HepG2 (cell line): Measurements from ENCODE around the gene CACNG7. TPM values are rescaled to one million over a fixed set of nuclear protein-coding genes. Genes with fewer than 3 reads are reported as not detected.
A peak's percentile ranks its signal among the peaks of the same experiment; 100 is the strongest.

ENCODE experiments used
- ARID4A ChIP-seq: sonication (generic); formaldehyde crosslinking; IDR thresholded peaks from 2 replicates; pipeline ENCODE4 v1.5.0; 2020; ENCODE audit warnings: mild to moderate bottlenecking, missing genetic modification reagents, borderline replicate concordance
- ARNT2 ChIP-seq: sonication (generic); formaldehyde crosslinking; IDR thresholded peaks from 2 replicates; pipeline ENCODE4 v1.8.0; 2022; ENCODE audit warnings: mild to moderate bottlenecking, low read depth, missing genetic modification reagents, moderate library complexity
- CBFB ChIP-seq: sonication (generic); formaldehyde crosslinking; IDR thresholded peaks from 2 replicates; pipeline ENCODE4 v1.4.0; 2020; ENCODE audit warnings: missing genetic modification reagents
- CHD4 ChIP-seq: fragments of 200-600 bp; sonication (generic); IDR thresholded peaks from 2 replicates; pipeline ENCODE4 v1.7.0; 2017; ENCODE audit warnings: mild to moderate bottlenecking, low read length, borderline replicate concordance
- EEA1 ChIP-seq: sonication (generic); formaldehyde crosslinking; IDR thresholded peaks from 2 replicates; pipeline ENCODE4 v1.5.1; 2020; ENCODE audit warnings: mild to moderate bottlenecking, missing genetic modification reagents, borderline replicate concordance
- FOXP4 ChIP-seq: sonication (generic); formaldehyde crosslinking; IDR thresholded peaks from 2 replicates; pipeline ENCODE4 v1.4.0; 2020; ENCODE audit warnings: missing genetic modification reagents
- GTF3A ChIP-seq: sonication (generic); formaldehyde crosslinking; conservative IDR thresholded peaks from 2 replicates; pipeline ENCODE4 v1.4.0; 2020; ENCODE audit warnings: mild to moderate bottlenecking, missing genetic modification reagents
- IRX3 ChIP-seq: sonication (generic); formaldehyde crosslinking; IDR thresholded peaks from 2 replicates; pipeline ENCODE4 v1.8.1; 2023; ENCODE audit warnings: mild to moderate bottlenecking, low read depth, missing genetic modification reagents, borderline replicate concordance
- KLF13 ChIP-seq: sonication (generic); formaldehyde crosslinking; IDR thresholded peaks from 2 replicates; pipeline ENCODE4 v1.4.0; 2020; ENCODE audit warnings: mild to moderate bottlenecking, missing genetic modification reagents
- MYPOP ChIP-seq: sonication (generic); formaldehyde crosslinking; IDR thresholded peaks from 2 replicates; pipeline ENCODE4 v1.8.1; 2023; ENCODE audit warnings: mild to moderate bottlenecking, moderate library complexity, missing genetic modification reagents
- NFATC3 ChIP-seq: sonication (generic); formaldehyde crosslinking; IDR thresholded peaks from 2 replicates; pipeline ENCODE4 v1.5.1; 2020; ENCODE audit warnings: mild to moderate bottlenecking, missing genetic modification reagents
- RXRA ChIP-seq: sonication (generic); formaldehyde crosslinking; IDR thresholded peaks from 2 replicates; pipeline ENCODE4 v1.5.1; 2020; ENCODE audit warnings: missing genetic modification reagents
- TBL1XR1 ChIP-seq: fragments of 150-350 bp; IDR thresholded peaks from 2 replicates; pipeline ENCODE4 v1.6.1; 2014; ENCODE audit warnings: borderline replicate concordance, low read length; ENCODE audit not compliant: partially characterized antibody
- TMF1 ChIP-seq: sonication (generic); formaldehyde crosslinking; IDR thresholded peaks from 2 replicates; pipeline ENCODE4 v1.8.1; 2022; ENCODE audit warnings: low read depth, missing genetic modification reagents
- ZBTB7A ChIP-seq: sonication (generic); formaldehyde crosslinking; IDR thresholded peaks from 2 replicates; pipeline ENCODE4 v1.8.0; 2022; ENCODE audit warnings: mild to moderate bottlenecking, missing genetic modification reagents
- ZMYM4 ChIP-seq: sonication (generic); formaldehyde crosslinking; IDR thresholded peaks from 2 replicates; pipeline ENCODE4 v1.8.1; 2023; ENCODE audit warnings: mild to moderate bottlenecking, missing genetic modification reagents
- ZNF766 ChIP-seq: sonication (generic); formaldehyde crosslinking; IDR thresholded peaks from 2 replicates; pipeline ENCODE4 v1.5.0; 2020; ENCODE audit warnings: missing genetic modification reagents, borderline replicate concordance
- ZNF773 ChIP-seq: sonication (generic); formaldehyde crosslinking; IDR thresholded peaks from 2 replicates; pipeline ENCODE4 v1.4.0; 2020; ENCODE audit warnings: missing genetic modification reagents, borderline replicate concordance
- polyA plus RNA-seq, 8 experiments: library from polyadenylated mRNA; depleted of rRNA in 3 of 8; stranded (reverse) in 7 of 8; unstranded in 1 of 8; fragments of >200 nt; fragmentation: Illumina TruSeq in 4 of 8; extraction: Trizol in 4 of 8; gene quantifications; 2 replicates each; pipeline versions ENCODE4 v1.2.1 to v1.2.3, GENCODE V29; 2011 to 2016; ENCODE audit warnings: low read depth in 4 of 8, missing spikeins in 1 of 8, mixed read lengths in 1 of 8; ENCODE audit not compliant: insufficient read depth in 1 of 8
- total RNA-seq, 5 experiments: library from RNA; depleted of rRNA; stranded (reverse); fragments of >200 nt; fragmentation: Illumina TruSeq; extraction: Trizol; gene quantifications; 2 replicates each; pipeline ENCODE4 v1.2.3, GENCODE V29; 2016; ENCODE audit warnings: low read depth in 1 of 5

CACNG7 gene
- total and polyA plus RNA-seq, 2 of the 13 experiments (the other 11 are each of a cell fraction or from before 2014, with no cell fraction given) = not detected

GRCh38 chr19:53865918-53866864 is 42.9 kb upstream of the CACNG7 start (continued):
- TF ChIP-seq MYPOP (CRISPR knock-in tag) (0 out of 2 replicates have a peak, but pooled peaks have one; percentile 9), CHD4 (0 out of 2 replicates have a peak, but pooled peaks have one; percentile 39), ZNF766 (CRISPR knock-in tag) (peak; percentile 24; the same call in 1 of the 2 replicates), TBL1XR1 (peak; percentile 44), IRX3 (CRISPR knock-in tag) (0 out of 2 replicates have a peak, but pooled peaks have one; percentile 25), ZBTB7A (CRISPR knock-in tag) (0 out of 2 replicates have a peak, but pooled peaks have one; percentile 27), ZNF773 (CRISPR knock-in tag) (no peak; the same call in 1 of the 2 replicates), NFATC3 (CRISPR knock-in tag) (no peak), GTF3A (CRISPR knock-in tag) (no peak), FOXP4 (peak; percentile 56; the same call in 1 of the 2 replicates), KLF13 (CRISPR knock-in tag) (no peak), EEA1 (CRISPR knock-in tag) (0 out of 2 replicates have a peak, but pooled peaks have one; percentile 49), TMF1 (no peak), RXRA (CRISPR knock-in tag) (peak; percentile 42; the same call in 1 of the 2 replicates), ARID4A (CRISPR knock-in tag) (peak; percentile 75), ZMYM4 (CRISPR knock-in tag) (peak; percentile 23; the same call in 1 of the 2 replicates), CBFB (CRISPR knock-in tag) (peak; percentile 38; the same call in 1 of the 2 replicates), ARNT2 (CRISPR knock-in tag) (0 out of 2 replicates have a peak, but pooled peaks have one; percentile 45)
